ENCODE data around the gene TMEM45B.
"Not testable (repeated sequence)": the region's sequence is repeated elsewhere in the genome, so short reads cannot be mapped to it uniquely, and the experiment has no call there.

The TMEM45B gene

DNA sequence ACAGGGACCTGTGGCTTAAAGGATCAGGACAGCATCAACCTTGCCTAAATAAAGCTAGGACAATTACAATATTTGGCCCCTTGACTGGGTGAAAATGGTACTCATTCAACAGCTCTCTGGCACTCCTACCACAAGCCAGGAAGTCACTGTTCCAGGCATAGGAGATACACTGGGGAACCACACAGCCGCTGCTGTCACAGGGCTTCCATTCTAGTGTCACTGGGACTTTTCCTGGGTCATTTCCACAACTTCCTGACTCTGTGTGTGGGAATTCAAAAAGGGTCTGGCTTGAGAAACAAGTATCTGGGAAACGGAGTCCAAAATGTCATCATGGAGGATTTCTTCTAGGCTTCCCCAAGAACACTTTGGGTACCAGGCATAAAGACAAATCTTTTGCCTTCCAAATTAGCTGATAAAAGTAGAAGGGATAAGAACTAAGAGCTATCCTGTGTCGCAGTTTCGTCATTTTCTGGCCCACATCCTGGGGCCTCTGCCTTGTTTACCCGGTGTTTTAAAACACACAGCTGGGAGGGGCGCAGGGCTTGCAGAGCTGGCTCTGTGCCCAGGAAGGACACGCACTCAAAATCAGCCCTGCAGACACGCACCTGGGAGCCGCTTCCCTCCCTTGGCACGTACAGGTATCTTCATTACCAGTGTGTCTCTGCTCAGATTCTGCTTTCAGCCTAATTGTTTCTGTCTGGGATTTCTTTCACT, 38.0 kb downstream of the TMEM45B start:
- DNase-seq: peak; percentile 87

DNA sequence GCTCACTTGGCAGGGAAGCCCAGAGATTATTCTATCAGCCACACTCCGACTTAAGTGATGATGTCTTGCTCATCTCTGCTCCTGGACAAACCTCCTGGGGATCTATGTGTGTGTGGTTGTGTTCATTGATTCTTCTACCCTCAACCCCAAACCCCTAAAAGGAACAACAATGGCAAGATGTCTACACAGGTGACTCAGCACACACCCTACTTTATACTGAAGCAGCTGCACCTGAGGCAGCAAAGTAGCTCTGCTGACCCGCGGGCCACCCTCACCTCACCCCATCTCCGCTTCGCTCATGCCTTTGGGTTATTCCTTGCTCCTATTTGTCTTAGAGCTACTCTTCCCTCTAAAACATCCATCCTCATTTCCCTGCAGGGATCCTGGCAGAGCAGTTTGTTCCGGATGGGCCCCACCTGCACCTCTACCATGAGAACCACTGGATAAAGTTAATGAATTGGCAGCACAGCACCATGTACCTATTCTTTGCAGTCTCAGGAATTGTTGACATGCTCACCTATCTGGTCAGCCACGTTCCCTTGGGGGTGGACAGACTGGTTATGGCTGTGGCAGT, 38.7 kb downstream of the TMEM45B start:
- DNase-seq: no peak

DNA sequence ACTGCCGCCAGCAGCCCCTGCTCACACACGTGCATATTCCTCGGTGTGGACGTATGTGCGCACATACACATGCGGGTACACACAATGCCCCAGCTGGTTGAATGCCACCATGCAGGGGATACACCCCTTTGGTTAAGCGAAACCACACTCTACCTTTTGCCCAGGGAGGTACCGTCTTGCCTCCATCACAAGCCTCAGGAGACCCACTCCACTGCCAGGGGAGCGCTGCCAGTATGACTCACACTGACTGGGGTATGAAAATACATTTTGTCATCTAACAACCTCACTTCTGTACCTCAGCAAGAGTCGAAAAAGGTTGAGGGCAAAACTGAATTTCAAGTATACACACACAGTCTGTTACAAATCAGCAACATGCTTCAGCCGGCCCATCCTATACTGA, 39.4 kb downstream of the TMEM45B start:
- no peak for DNase-seq

DNA sequence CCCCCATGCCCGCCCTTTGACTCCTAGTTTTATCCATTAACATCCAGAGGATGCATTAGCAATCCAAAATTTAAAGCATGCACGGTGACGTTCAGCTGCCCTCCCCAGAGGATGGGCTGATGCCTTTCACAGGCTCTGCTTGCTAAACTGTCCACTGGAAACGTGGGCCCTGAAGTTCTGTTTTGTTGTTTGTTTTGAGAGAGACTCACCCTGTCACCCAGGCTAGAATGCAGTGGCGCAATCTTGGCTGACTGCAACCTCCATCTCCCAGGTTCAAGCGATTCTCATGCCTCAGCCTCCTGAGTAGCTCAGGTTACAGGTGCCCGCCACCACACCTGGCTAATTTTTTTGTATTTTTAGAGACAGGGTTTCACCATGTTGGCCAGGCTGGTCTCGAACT, 40.4 kb downstream of the TMEM45B start:
- no peak for DNase-seq

DNA sequence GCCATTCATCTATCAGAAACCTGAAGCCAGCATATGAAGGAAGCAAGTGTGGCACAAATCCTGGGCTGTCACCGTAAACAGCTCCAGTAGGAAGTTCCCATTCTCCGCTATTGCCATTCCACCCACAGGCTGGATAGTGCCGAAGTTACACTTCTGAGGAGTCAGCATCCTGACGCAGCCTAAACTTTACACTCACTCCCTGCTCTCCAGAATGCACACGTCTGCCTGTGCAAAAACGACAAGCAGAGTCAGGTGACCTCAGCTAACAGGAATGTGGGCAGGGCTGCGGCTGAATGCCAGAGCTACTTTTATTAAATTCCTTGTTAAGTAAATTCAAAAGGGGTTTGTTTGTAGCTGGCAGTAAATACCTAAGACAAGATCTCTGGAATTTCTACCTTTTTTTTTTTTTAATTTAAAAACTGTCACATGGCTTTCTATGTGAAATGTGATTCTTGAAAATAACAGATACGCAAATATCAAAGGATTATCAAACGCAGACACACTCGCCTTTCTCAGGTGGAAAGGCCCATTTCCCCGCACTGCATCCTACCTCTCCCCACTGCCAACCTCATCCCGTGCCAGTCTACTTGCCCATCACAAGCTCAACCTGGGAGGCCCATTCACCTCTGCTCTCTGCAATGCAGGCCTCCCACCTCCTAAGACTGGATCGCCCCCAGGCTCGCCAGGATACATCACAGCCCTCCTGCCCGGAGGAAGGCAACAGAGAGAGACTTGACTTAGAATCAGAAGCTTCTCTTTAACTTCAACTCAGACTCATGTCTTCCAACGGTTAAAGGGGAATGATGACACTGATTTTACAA, 46.3 kb downstream of the TMEM45B start:
- DNase-seq: no peak

DNA sequence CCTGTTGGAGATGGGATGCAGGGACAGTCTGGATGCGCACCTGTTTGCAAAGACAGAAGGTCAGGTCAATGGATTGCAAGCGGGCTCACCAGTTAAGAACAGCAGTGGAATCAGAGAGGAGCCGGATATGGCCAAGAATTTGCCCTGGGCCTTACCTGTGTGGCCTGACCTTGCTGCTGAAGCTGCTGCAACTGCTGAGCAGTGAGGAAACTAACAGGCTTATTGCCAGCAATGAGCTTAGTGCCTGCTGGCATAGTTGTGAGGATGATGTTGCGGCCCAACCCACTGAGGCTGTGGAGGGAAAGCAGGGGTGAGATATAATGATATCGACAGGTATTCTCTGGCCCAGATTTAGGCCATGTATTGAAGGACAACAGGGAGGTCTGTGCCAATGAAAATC, 49.2 kb downstream of the TMEM45B start:
- DNase-seq: no peak

DNA sequence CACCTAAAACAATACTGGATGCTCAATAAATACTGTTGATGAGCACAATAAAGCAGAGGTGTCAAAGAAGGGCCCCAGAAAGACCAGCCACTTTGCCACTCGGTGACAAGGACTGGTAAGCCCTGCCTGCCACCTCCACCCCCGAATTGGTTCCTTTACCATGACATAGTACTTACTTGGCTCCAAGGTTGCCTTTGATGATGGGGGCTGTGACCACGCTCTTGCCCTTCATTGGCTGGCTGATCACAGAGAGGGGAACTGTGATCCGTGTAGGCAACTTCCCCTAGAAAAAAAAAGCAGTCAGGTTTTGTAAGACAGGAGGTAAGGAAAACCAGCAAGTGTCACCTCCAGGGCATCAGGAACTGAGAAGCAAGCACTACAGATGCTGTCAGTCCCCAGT, 50.1 kb downstream of the TMEM45B start:
- DNase-seq: no peak

DNA sequence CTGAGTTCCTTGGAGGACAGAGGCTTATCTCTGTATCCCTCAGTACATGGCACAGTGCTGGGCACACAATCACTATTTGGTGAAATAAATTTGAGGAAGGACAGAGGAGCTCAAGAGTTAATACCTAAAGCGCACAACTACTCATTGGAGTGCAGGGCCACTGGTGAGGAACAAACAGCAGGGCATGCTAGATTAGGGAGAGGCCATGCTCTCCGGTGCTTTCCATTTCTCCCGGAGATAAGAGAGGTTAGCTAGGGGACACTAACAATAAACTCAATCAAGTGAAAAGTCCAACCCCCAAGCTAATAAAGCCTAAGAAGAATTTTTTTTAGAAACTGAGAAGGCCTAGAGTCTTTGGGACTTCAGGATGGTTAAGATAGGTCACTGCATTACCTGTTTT, 50.7 kb downstream of the TMEM45B start:
- no peak for DNase-seq

DNA sequence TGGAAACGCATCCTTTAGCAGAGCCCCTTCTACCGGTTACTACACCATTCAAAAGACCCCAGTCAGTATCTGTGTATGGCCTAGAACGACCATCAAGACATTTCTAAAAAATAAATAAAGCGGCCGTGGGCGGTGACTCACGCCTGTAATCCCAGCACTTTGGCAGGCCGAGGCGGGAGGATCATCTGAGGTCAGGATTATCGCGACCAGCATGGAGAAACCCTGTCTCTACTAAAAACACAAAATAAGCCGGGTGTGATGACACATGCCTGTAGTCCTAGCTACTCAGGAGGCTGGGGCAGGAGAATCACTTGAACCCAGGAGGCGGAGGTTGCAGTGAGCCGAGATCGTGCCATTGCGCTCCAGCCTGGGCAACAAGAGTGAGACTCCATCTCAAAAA, 53.0 kb downstream of the TMEM45B start:
- not testable (repeated sequence) for DNase-seq

DNA sequence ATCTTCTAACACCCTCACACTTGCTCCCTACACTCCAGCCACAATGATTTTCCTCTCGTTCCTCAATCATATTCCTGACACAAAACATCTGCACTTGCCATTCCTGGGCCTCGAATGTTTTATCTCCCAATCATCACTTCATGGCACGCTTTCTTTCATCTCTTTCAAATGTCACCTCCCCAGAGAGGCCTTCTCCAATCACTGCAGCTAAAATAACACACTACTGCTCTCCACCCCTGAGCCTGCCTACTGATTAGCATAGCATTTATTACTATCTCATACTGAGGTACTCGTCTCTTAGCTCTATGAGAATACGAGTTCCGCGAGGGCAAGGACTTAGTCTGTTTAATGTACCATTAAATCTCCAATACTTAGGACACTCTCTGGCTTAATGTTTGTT, 56.3 kb downstream of the TMEM45B start:
- no peak for DNase-seq

DNA sequence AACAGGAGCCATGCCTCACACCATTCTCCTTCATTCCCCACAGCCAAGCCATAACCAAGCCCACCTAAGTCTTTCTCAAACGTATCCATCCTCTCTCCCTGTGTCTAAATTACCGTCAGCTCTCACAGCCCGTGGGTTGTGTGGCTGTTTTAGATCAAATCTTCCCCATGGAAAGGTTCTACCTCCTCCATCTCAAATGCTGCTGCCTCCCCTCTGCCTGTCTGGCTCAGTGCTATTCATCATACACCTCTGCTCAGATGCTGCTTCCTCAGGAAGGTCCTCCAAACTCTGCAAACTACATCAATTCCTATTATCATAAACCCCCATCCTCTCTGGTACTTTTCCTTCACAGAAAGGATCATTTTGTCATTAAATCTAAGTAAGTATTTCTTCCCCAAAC, 64.7 kb downstream of the TMEM45B start:
- DNase-seq: no peak

DNA sequence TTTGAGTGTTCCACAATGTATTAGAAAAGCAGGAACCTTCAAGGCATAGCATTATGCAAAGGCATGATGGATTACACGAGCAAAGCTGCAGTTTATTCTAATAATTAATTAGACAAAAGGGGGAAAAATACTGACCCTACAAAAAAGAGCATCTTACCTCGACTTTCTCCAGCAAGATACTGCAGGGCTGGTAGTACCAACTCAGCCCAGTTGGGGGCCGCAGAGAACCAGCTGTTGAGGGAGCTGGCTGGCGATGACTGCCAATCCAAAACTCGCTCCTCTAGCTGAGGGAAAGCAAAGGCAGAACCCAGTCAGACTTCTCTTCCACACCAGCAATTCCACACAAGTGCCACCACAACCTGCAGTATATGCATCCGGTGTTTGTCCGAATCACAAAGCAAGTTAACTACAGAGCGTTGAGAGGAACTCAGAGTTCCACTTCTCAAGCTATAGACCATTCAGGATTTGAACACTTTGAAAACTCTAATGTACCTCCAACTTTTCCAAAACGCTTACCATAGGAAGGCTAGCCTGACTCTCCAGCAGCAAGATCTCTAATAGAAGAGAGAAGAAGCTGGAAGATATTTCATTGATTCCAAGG, 66.0 kb downstream of the TMEM45B start:
- DNase-seq: peak; percentile 41

DNA sequence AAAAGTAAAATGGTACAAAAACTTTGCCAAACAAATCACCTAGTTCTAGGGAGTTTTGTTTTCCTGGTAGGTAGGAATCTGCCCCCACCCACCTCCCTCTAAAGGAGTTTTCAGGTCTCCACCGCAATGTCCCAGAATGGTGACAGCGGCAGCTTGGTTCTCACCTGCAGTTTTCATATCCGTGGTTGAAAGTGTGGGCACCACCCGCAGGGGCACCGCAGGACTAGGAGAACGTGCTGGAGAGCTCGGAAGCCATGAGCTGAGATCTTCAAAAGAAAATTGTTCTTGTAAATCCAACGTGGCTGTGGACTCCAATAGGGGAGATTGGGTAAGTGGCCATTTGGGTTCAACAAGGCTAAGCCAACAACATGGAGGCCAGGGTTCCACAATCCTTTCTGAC, 68.9 kb downstream of the TMEM45B start:
- DNase-seq: no peak

DNA sequence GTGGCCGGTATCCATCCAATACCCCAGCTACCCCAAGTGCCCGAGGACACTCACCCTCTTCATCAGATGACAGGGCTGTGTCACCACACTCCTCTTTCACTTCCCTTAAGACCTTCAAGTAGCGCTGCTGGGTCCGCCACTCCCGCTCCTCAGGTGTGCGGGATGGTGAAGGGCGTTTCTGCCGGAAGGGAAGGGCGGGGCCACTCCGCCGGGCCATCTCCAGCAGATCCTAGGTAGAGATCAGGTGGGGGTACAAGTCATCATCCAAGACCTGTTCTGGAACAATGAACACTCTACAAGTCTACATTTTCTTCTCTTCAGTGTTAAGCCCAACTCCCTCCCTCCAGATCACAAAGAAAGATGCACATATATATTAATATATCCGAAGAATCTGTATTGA, 69.7 kb downstream of the TMEM45B start:
- DNase-seq: no peak

DNA sequence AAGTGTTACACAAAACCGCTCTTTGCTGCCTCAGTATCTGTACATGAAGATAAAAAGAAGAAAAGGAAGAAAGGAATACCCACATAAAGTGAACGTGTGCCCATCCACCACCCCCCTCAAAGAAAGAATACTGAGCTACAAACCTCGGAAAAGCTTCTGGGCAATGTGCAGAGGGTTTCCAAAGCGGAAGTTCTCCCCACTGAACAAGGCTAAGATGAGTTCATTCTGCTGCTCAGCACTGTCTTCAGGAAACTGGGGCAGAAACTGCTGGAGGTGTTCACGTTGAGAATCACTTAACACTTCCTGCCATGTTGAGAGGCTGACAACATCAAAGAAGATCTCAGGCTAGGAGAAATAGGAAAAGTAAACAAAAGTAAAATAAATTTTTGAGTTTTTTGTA, 72.8 kb downstream of the TMEM45B start:
- DNase-seq: no peak

DNA sequence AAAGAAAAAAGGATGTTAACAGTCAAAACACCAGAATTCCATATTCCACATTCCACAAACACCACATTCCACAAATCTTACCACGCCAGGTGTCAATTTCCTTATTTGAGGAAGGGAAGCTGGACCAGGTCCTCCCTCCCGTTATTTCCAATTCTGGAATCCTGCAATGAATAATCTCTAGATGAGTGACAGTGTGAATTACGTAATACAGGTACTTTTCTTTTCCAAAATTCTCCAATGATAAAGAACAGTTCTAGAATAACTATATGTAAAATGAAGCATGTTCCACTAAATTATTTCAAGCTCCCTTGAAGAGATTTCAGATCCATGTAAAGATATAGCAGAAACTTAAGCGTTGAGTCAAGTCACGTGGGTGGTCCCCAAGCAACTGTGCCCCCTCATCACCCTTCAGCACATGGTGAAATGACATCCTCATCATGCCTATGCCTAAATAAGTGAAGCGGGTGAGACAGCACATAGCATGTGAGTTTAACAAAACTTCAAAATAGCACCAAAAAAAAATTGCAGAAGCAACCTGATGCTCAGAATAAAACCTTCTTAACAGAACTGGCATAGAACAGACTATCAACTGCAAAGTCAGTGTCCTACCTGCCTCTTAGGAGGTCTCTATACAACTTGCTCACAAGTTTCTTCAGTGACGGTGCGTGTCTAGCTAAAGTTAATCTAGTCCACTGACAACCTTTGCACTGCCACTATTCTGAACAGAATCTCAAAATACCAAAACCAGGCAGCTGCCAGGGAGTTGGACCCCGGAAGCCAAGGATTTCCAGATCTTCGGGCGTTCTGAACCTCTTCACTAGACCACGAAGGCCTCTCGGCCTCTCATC, 78.9 kb downstream of the TMEM45B start:
- no peak for DNase-seq

DNA sequence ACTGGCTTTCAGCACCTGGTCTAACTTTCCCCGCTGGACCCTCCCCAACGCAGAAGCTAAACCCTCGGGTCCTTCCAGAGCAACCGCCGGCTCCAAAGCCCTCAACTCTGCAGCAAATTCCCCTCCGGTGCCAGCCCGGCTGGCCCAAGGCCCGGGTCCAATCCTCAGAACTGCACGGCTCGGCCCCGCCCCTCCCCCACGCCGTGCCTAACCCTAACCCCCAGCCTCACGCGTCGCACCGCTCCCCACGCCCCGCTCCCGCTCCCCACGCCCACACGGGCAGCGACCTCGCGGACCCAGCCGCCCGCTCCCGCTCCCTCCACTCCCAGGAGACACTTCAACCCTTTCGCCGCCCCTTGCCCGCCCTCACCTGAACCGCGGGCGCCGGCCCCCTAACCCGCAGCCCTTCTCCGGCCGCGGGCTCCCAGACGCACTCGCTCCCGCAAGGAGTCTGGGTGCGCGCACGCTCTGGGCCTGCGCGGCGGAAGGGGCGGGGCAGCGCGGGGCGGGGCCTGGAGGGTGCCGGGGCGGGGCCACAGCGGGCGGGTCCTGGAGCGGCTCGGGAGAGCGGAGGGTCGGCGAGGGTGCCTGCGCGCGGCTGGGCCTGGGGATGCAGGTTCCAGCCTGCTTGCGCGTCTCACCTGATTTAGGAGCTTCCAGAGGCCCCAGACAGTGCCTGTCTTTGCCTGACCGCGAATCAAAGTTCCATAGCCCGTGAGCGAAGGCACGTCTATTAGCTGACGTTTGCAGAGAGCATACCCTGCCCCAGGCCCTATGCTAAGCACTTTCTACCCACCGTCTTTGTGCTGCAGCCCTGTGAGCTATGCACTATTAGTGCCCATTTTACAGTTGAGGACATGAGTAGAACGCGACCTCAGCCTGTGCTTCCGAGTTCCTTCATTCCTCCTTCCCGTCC, 79.7 kb downstream of the TMEM45B start, which contains the start of gene NFRKB:
Gene NFRKB, minus strand, starts transcription at position 453 of the 916 bp plus-strand sequence. CDS start 2,729 bp downstream, outside the sequence.
- DNase-seq: peak; percentile 79

DNA sequence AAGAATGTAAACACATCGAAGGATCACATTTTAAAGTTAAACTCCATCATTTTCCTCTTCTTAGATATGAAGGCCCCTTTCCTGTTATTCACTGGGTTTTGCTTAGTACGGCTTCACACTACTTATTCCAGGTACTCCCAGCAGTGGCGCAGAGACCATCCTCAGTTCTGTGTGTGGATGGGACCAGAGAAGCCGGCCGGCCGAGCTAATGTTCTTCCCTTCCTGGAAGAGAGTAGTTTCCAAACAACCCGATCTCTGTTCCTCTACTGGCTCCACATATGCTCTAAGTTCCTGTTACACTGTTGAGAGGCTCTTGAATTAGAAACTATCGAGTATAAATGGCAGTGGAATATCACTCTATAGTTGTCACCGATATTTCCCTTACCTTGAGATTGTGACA, 80.4 kb downstream of the TMEM45B start:
- no peak for DNase-seq

DNA sequence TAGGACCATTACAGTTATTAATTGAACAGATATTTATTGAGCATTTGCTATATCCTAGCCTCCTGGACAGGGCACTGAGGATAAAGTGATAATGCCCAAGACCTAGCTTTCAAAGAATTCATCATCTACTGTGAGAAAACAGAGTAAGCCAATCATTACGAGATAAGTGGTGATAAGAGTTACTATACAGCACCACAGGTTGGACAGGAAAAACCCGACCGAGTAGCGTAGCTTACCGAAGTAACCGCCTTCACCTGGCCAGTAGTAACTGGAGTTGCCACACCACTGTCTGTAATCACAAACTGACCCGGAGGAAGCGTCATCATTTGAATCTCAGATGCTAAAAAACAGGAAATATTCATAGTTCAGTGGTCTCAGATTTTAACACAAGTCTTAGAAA, 89.8 kb downstream of the TMEM45B start:
- DNase-seq: no peak
